Breast epithelium (tissue), 4 donors: ENCODE data around the gene PPIP5K2. TPM values are rescaled to one million over a fixed set of nuclear protein-coding genes. Genes with fewer than 3 reads are reported as not detected.

ENCODE experiments used
- DNase-seq, 2 donors: peaks; one replicate each; pipeline ENCODE4 v3.0.0-alpha.2; 2019; ENCODE audit warnings: low spot score in 2 of 2
- H3K27ac ChIP-seq, 2 donors: fragments of 200-600 bp; sonication (generic) in 1 of 2; one replicate each; pipeline ENCODE4 v1.5.1; 2016 to 2019; ENCODE audit warnings: mild to moderate bottlenecking in 1 of 2
- H3K27me3 ChIP-seq, 2 donors: fragments of 200-600 bp; sonication (generic) in 1 of 2; one replicate each; pipeline versions ENCODE4 v1.5.1 to v1.6.0; 2017 to 2019; ENCODE audit warnings: control low read depth in 1 of 2, mild to moderate bottlenecking in 1 of 2
- H3K36me3 ChIP-seq: fragments of 200-600 bp; one replicate; pipeline ENCODE4 v1.5.1; 2019
- H3K4me1 ChIP-seq, 2 donors: fragments of 200-600 bp; sonication (generic); one replicate each; pipeline ENCODE4 v1.5.1; 2016 to 2019; ENCODE audit warnings: control low read depth in 1 of 2
- H3K4me3 ChIP-seq, 3 donors: fragments of 200-600 bp; sonication (generic); 1 replicate in 2 of 3; 2 replicates in 1 of 3; pipeline ENCODE4 v1.5.1; 2016 to 2019; ENCODE audit warnings: mild to moderate bottlenecking in 3 of 3, moderate library complexity in 2 of 3
- H3K9me3 ChIP-seq, 2 donors: fragments of 200-600 bp; sonication (generic) in 1 of 2; one replicate each; pipeline ENCODE4 v1.5.1; 2016 to 2019; ENCODE audit warnings: control low read depth in 1 of 2
- POLR2A ChIP-seq: fragments of 450-650 bp; IDR thresholded peaks from one replicate; pipeline ENCODE4 v1.6.1; 2016; ENCODE audit warnings: antibody characterized with exemption, mild to moderate bottlenecking, moderate library complexity
- POLR2AphosphoS5 ChIP-seq, 3 donors: sonication (generic); formaldehyde crosslinking; IDR thresholded peaks; one replicate each; pipeline ENCODE4 v1.6.1; 2017; ENCODE audit warnings: antibody characterized with exemption in 3 of 3
- intact Hi-C: fragments of 100-400 bp; cut with DNase I; formaldehyde crosslinking; loops from one replicate; pipeline ENCODE4 v1.15.1; 2023; ENCODE audit warnings: low total_unique reads
- total RNA-seq, 3 donors: library from RNA; depleted of rRNA; stranded (reverse); fragments of >200 nt; gene quantifications; one replicate each; pipeline ENCODE4 v1.1.0, GENCODE V29; 2016
- TF ChIP-seq, protein P1 (sequence below), 3 donors: fragments of 450-650 bp; IDR thresholded peaks; one replicate each; pipeline ENCODE4 v1.5.1; 2016 to 2017; ENCODE audit warnings: antibody characterized with exemption in 3 of 3, mild to moderate bottlenecking in 3 of 3, moderate library complexity in 3 of 3

PPIP5K2 gene
- total RNA-seq, 3 donors from 2014 or later: 42.7 to 69.1 (median 43.9) TPM

DNA sequence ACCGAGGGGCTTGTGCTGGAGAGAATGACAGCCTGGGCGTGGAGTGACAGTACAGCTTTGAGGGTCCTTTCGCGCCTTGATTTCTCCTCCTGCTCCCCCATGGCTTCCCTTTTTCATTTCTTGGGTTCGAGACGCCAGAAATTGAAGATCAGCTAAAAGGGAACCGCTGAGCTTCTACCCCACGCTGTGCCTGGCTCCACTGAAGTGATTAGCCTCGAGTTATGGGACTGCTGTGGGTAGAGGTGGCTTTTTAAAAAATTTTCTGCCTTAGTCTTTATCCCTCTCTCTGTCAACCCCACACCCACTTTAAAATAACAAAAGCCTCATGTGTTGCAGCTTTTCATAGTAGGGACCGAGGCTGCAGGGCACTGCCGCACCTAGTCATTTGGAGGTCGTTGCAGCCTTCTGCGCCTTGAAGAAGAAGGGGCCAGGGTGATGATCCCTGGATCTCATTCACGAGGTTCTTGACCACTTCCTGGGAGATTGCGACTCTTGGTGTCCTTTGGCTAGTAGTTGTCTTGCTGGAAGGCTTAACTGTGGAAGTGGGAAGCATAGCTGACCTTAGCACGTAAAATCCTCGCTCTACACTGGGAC, 603 bp downstream of the PPIP5K2 start:
- H3K4me3 ChIP-seq: peak overlapping the region; percentile 81 to 85 (median 84)
- H3K27ac ChIP-seq: peak overlapping the region; percentile 94 to 96
- no peaks in the 10 kb centered on the region for H3K9me3 ChIP-seq
- no peaks in the 10 kb centered on the region for H3K36me3 ChIP-seq
- no peak for DNase-seq
- H3K27me3 ChIP-seq: no peaks in the 10 kb centered on the region
- TF ChIP-seq, protein P1, sequence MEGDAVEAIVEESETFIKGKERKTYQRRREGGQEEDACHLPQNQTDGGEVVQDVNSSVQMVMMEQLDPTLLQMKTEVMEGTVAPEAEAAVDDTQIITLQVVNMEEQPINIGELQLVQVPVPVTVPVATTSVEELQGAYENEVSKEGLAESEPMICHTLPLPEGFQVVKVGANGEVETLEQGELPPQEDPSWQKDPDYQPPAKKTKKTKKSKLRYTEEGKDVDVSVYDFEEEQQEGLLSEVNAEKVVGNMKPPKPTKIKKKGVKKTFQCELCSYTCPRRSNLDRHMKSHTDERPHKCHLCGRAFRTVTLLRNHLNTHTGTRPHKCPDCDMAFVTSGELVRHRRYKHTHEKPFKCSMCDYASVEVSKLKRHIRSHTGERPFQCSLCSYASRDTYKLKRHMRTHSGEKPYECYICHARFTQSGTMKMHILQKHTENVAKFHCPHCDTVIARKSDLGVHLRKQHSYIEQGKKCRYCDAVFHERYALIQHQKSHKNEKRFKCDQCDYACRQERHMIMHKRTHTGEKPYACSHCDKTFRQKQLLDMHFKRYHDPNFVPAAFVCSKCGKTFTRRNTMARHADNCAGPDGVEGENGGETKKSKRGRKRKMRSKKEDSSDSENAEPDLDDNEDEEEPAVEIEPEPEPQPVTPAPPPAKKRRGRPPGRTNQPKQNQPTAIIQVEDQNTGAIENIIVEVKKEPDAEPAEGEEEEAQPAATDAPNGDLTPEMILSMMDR (IDR thresholded peaks at IDR 0.05): no peak
- TF ChIP-seq POLR2A: no peak
- no peak for TF ChIP-seq POLR2AphosphoS5 (IDR thresholded peaks at IDR 0.05)
- peaks cover 0 to 18% of the 10 kb centered on the region in 2 donors for H3K4me1 ChIP-seq
- intact Hi-C loops: no loop called here

DNA sequence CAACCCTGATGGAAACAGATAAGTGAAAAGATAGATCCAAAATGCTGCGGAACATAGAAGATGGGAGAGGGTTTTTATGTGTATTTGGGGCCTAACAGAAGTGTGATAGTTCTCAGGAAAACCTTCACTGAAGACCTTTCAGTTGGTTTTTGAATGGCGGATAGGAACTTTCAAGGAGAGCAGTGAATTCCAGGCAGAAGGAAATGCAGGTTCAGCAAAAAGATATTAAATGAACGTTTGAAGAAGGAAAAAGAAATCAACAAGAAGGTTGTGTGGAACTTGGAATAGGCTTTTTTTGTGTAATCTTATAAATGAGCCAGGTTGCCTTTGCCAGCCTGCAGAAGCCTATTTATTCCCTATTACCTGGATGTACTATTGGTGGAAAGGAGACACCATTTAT, 2.1 kb downstream of the PPIP5K2 start:
- H3K4me3 ChIP-seq: no peak overlapping the region
- intact Hi-C loops: no loop called here
- no peaks in the 10 kb centered on the region for H3K9me3 ChIP-seq
- peaks cover 0 to 18% of the 10 kb centered on the region in 2 donors for H3K4me1 ChIP-seq
- TF ChIP-seq POLR2AphosphoS5 (IDR thresholded peaks at IDR 0.05): no peak
- no peak for TF ChIP-seq POLR2A
- TF ChIP-seq, protein P1 (IDR thresholded peaks at IDR 0.05): no peak
- no peak overlapping the region for H3K27ac ChIP-seq
- no peak for DNase-seq
- no peaks in the 10 kb centered on the region for H3K36me3 ChIP-seq
- no peaks in the 10 kb centered on the region for H3K27me3 ChIP-seq

DNA sequence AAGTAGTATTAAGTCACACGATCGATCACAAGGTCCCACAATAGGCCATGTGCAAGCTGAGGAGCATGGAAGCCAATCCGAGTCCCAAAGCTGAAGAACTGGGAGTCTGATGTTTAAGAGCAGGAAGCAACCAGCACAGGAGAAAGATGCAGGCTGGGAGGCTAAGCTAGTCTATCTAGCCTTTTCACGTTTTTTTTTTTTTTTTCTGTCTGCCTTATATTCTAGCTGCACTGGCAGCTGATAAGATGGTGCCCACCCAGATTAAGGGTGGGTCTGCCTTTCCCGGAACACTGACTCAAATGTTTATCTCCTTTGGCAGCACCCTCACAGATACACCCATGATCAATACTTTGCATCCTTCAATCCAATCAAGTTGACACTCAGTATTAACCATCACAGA, 6.5 kb downstream of the PPIP5K2 start:
- Histone ChIP-seq H3K27ac (no peak overlapping the region), H3K4me1 (peaks cover 0 to 13% of the 10 kb centered on the region in 2 donors), H3K36me3 (no peaks in the 10 kb centered on the region), H3K27me3 (no peaks in the 10 kb centered on the region), H3K9me3 (no peaks in the 10 kb centered on the region), H3K4me3 (no peak overlapping the region)
- TF ChIP-seq, protein P1 (IDR thresholded peaks at IDR 0.05): no peak
- TF ChIP-seq POLR2AphosphoS5 (IDR thresholded peaks at IDR 0.05) (no peak), POLR2A (no peak)
- DNase-seq: no peak
- intact Hi-C loops: no loop called here

DNA sequence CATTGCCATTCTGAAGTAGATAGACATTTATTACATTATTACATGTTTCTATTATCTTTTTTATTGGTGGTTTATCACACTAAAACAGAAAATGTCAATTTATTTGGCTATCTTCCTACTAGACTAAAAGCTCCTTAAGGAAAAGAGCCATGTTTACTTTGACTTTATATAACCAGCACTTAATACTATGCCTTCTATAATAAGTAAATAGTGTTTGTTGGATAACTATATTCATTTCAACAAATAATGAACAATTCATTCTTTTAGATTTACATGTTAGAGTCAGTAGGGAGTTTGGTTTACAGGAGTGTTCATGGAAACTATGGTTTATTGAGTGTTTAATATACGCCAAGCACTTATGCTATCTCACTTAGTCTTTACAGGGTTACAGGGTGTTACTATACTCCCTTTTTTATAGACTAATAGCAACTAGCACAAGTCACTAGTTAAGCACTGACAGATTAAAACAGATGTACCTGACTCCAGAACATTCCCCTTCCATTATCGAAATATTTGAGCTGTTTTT, 7.3 kb downstream of the PPIP5K2 start:
- Histone ChIP-seq H3K4me3 (no peak overlapping the region), H3K9me3 (no peaks in the 10 kb centered on the region), H3K27ac (no peak overlapping the region), H3K27me3 (no peaks in the 10 kb centered on the region), H3K4me1 (peaks cover 0 to 5% of the 10 kb centered on the region in 2 donors), H3K36me3 (no peaks in the 10 kb centered on the region)
- intact Hi-C loops: no loop called here
- DNase-seq: no peak
- TF ChIP-seq POLR2A (no peak), POLR2AphosphoS5 (IDR thresholded peaks at IDR 0.05) (no peak)
- TF ChIP-seq, protein P1 (IDR thresholded peaks at IDR 0.05): no peak

DNA sequence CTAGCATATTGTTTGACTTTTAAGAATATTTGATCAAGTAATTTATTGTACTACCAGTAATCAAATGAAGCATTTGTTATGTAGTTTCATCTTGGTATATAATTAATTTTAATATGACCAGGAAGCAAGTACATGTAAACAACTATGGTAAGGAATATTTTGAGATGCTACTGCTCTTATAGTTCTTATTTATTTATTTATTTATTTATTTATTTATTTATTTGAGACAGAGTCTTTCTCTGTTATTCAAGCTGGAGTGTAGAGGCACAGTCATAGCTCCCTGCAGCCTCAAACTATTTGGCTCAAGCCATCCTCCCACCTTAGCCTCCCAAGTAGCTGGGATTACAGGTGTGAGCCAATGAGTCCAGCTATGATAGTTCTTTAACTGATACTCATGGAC, 8.1 kb downstream of the PPIP5K2 start:
- TF ChIP-seq POLR2A: no peak
- TF ChIP-seq, protein P1 (IDR thresholded peaks at IDR 0.05): no peak
- TF ChIP-seq POLR2AphosphoS5 (IDR thresholded peaks at IDR 0.05): no peak
- intact Hi-C loops: no loop called here
- DNase-seq: no peak
- no peak overlapping the region for H3K27ac ChIP-seq
- H3K4me1 ChIP-seq: peaks cover 0 to 4% of the 10 kb centered on the region in 2 donors
- H3K36me3 ChIP-seq: no peaks in the 10 kb centered on the region
- no peaks in the 10 kb centered on the region for H3K27me3 ChIP-seq
- H3K9me3 ChIP-seq: no peaks in the 10 kb centered on the region
- no peak overlapping the region for H3K4me3 ChIP-seq
